ENCODE data around the gene GARIN5B. TPM values are rescaled to one million over a fixed set of nuclear protein-coding genes. Genes with fewer than 3 reads are reported as not detected.
"Not testable (repeated sequence)": the region's sequence is repeated elsewhere in the genome, so short reads cannot be mapped to it uniquely, and the experiment has no call there.

Gene GARIN5B
- polyA plus RNA-seq (ENCODE audit: insufficient read length in 3 of 3) = under 1 TPM in 1 of 3 donors, not detected in 2; 0.06 TPM

DNA sequence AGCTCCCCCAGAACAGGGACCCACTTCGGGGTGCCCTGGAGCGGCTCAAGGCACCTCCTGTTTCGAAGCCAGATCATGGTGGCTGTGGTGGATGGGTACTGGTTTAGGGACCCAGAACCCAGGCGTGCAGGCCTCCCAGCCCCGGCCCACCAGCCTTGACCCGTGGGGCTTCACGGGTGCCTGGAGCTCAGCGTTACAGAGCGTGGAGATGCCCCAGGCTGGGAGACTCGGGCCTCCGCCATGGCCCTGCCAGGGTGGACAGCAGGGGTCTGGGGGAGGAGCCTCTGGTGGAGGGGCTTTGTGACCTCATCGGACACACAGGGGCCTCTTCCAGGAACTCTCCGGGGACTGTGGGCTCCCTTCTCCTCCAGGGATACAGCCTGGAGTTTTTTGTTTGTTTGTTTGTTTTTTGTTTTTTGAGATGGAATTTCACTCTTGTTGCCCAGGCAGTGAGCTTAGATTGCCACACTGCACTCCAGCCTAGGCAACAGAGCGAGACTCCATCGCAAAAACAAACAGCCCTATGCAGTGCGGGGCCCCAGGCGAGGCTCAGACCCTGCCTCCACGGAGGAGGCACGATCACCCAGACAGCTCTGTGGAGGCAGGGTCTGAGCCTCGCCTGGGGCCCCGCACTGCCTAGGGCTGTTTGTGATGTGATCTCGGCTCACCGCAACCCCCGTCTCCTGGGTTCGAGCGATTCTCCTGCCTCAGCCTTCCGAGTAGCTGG, at the start of gene GARIN5B:
TSS of gene GARIN5B (minus strand) at position 271 of the 727 bp plus-strand sequence. CDS start at position 77, 194 bp downstream.
- no peak for DNase-seq (ENCODE audit: low read depth in 3 of 3, low spot score in 2 of 3)

GRCh38 chr19:55410168-55410567, 47.1 kb upstream of the GARIN5B start:
- no peak for DNase-seq (ENCODE audit: low read depth in 3 of 3, low spot score in 2 of 3)

DNA sequence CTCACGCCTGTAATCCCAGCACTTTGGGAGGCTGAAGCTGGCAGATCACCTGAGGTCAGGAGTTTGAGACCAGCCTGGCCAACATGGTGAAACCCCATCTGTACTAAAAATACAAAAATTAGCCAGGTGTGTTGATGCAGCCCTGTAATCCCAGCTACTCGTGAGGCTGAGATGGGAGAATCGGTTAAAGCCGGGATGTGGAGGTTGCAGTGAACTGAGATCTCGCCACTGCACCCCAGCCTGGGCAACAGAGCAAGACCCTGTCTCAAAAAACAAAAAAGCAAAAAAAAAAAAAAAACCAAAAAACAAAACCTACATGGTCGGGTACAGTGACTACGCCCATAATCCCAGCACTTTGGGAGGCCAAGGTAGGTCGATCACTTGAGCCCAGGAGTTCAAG, 46.1 kb upstream of the GARIN5B start:
- not testable (repeated sequence) for DNase-seq (ENCODE audit: low read depth in 3 of 3, low spot score in 2 of 3)

- no peak for DNase-seq (ENCODE audit: low read depth in 3 of 3, low spot score in 2 of 3)
These were observed 45.4 kb upstream of the GARIN5B start for GRCh38 chr19:55408533-55408872.

DNA sequence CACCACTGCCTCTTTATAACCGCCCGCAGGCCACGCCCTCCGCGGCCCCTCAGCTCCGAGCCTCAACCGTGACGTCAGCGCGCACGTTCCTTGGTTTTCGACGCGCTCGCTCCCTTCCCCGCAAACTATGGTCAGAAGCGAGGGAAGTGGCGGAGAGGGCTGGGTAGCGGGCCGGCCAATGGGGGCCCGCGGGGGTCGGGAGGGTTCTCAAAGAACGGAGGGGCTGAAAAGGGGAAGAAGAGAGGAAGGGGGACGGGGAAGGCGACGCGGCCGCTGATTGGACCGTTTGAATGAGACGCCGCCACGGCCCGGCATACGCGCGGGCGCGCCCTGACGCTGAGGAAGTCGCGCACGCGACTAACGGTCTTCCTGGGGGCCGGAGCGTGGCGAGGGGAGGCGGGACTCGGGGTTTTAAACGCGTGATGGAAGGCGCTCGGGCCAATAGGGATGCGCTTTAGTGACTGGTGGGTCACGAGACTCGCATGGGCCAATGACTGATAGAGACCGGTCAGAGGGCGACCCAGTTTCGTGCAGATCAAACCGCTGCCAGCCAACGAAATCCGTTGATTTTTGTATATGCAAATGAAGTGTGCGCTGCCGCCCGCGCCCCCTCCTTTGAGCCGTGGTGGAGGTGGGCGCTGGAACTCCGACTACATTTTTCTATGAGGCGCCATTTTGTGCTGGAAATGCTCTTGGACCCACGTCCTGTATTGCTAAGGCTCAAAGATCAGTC, 44.9 kb upstream of the GARIN5B start:
- peak; percentile 97 for DNase-seq (ENCODE audit: low read depth in 3 of 3, low spot score in 2 of 3)

DNA sequence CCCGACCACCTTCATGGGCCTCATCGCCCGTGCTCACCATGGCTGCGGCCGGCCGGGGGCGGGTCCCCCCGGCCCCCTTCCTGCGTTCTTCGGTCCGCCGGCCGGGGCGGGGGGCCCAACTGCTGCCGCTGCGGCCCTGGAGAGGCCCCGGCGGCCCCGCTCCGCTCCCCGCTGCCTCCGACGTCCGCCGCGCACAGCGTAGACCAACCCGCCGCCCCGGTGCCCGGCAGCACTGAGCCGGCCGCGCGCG, 44.4 kb upstream of the GARIN5B start, which contains the start of gene UBE2S:
TSS of gene UBE2S (minus strand) at position 239 of the 250 bp plus-strand sequence. CDS start at position 40, 199 bp downstream.
- not testable (repeated sequence) for DNase-seq (ENCODE audit: low read depth in 3 of 3, low spot score in 2 of 3)

DNA sequence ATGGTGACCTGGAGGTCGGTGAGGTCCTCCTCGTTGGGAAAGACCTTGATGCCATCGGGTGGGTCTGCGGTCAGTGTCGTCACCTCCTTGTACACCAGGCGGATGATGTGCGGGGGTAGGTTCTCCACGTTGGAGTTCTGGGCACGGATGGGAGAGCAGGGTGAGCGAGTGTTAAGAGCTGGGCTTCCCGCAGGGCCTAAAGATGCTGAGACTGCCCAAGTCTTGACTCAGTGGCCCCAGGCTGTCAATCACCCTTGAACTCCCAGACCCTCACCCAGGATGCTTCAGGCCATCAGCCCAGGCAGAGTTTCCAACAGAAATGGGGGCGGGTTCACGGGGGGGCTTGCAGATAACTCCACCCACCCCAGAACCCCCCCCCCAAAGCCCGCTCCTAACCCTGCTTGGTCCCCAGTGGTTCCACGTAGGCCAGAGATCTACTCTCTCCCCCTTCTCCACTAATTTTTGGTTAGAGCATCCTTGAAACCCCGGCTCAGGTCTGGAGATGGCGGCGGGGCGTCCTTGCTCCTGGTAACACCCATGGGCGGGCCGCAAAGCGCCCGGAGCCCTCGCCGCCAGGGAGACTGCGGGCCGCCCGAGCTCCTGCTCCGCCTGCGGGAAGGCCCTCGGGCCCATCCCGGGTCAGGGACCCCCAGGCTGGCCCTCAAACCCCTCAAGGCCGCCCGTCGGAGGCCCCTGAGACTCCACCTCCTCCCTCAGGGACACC, 43.9 kb upstream of the GARIN5B start:
- no peak for DNase-seq (ENCODE audit: low read depth in 3 of 3, low spot score in 2 of 3)

GRCh38 chr19:55406091-55406825, 43.2 kb upstream of the GARIN5B start:
- no peak for DNase-seq (ENCODE audit: low read depth in 3 of 3, low spot score in 2 of 3)

GRCh38 chr19:55405638-55406037, 42.6 kb upstream of the GARIN5B start:
- no peak for DNase-seq (ENCODE audit: low read depth in 3 of 3, low spot score in 2 of 3)

- DNase-seq (ENCODE audit: low read depth in 3 of 3, low spot score in 2 of 3) = no peak
These were observed 39.4 kb upstream of the GARIN5B start for GRCh38 chr19:55402509-55402908.

DNA sequence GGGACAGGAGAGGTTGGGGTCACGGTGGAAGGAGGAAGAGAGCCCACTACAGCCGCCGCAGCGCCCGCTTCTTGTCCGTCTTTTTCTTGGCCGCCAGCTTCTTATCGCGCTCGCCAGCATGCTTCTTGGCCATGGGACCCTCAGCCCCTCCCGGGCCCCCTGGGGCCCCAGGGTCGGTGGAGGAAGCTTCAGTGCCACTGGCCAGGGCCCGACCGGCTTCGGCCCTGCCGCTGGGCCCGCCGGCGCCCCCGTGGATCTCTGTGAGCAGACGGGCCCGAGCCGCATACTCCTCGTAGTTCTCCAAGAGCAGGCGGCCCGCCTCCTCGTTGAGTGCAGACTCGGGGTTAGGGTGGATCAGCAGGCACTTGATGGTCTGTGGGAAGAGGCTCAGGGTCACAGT, 38.3 kb upstream of the GARIN5B start:
- DNase-seq (ENCODE audit: low read depth in 3 of 3, low spot score in 2 of 3) = not testable (repeated sequence)

GRCh38 chr19:55400281-55401087, 37.4 kb upstream of the GARIN5B start:
- no peak for DNase-seq (ENCODE audit: low read depth in 3 of 3, low spot score in 2 of 3)

DNA sequence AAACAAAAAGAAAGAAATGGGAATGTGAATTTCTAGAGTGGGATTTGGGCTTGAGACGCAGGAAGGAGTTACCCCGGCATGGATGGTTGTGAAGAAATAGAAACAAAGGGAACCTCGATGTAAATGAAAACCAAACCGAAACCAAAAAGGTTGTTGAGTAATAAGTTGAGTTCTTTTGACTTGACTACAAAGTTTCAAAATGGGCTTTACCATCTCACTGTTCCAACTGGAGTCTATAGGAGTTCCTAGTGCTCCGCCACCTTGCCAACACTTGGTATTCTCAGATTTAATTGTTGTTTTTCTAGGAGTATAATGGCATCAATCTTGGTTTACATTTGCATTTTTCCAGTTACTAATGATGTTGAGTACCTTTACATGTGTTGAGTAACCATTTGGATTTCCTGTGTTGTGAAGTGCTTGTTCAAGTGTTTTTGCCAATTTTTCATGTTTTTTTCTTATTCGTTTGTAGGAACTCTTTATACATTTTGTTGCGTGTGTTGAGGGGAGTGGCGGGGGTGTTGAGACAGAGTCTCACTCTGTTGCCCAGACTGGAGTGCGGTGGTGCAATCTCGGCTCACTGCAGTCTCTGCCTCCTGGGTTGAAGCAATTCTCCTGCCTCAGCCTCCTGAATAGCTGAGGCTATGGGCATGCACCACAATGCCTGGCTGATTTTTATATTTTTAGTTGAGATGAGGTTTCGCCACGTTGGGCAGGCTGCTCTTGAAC, 35.3 kb upstream of the GARIN5B start:
- no peak for DNase-seq (ENCODE audit: low read depth in 3 of 3, low spot score in 2 of 3)

DNA sequence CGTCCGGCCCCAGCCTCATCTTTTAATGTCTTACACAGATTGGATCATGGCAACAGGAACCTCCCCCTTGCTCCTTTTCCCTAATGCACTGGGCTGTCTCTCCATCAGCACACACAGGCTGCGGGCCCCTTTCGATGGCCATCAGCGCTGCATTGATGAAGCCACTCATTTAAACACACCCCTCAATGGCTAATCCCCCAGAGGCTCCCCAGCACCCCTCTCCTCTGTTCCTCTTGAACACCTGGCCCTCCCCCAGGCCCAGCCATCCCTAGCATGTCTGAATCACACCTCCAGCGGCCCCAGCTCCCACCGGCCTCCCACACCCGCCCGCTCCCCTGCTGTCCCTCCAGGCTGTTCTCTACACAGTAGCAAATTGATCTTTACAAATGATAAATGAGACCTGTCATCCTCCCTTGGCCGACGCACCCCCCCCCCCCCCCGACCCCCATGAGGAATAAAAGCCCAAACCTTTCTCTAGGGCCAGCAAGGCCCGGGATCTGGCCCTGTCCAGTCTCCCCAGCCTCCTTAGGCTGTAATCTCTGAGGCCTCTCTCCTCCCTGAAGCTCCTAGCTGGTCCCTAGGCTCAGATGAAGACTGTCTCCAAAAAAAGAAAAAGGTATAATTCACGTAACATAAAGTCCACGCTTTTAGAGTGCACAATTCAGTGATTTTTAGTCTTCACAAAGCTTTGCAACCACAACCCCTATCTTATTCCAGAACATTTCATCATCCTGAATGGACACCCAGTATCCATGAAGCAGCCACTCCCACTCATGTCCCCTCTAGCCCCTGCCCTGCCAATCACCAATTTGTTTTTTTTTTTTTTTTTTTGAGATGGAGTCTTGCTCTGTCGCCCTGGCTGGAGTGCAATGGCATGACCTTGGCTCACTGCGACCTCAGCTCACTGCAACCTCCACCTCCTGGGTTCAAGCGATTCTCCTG, 30.0 kb upstream of the GARIN5B start:
- DNase-seq (ENCODE audit: low read depth in 3 of 3, low spot score in 2 of 3) = no peak

DNA sequence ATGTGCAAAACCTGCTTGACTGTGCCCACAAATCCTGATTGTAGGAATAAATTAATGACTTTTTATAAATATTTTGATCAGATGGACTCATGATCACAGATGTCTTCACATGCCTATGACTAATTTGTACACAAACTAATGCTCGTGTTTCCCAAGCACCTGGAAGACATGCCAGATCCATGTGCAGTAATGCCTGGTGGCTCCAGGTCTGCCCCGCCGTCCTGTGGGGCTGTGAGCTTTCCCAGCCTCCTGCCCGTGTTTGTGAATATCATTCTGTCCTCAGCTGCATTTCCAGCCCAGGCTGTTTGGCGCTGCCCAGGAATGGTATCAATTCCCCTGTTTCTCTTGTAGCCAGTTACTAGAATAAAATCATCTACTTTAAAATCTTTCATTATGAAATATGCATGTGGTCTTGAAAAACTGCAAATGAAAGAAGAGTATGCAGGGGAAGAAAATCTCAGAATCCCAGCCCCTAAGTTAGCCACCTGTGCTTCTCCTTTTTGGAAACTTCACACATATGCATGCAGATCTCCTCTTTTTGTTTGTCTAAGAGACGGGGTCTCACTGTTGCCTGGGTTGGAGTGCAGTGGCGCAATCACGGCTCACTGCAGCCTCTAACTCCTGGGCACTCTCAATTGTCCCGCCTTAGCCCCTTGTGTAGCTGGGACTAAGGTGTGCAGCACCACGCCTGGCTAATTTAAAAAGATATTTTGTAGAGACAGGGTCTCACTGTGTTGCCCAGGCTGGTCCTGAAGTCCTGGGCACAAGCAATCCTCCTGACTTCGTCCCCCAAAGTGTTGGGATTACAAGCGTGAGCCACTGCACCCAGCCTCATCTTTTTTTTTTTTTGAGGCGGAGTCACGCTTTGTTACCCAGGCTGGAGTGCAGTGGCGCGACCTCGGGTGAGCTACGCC, 28.9 kb upstream of the GARIN5B start:
- no peak for DNase-seq (ENCODE audit: low read depth in 3 of 3, low spot score in 2 of 3)

DNA sequence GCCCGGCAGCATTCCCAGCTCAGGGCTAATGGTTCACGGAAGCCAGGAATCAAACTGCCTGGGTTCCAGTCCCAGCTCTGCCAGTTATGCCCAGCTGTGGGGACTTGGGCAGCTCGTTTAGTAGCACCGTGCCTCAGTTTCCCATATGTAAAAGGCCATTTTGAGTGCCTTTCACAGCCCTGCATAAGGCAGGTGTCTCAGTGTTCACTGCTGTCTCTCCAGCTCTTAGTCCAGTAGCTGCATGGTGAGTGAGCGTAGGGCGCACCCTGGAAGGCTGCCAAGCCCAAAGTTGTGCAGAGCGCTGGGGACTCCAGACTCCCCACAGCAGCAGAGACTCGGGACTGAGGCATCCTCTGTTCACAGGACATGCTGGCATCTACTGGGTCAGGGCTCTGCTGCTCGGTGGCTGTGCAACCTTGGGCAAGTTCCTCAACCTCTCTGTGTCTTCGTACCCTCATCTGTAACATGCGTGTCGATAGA, 28.2 kb upstream of the GARIN5B start:
- DNase-seq (ENCODE audit: low read depth in 3 of 3, low spot score in 2 of 3) = no peak

- no peak for DNase-seq (ENCODE audit: low read depth in 3 of 3, low spot score in 2 of 3)
These were observed 27.4 kb upstream of the GARIN5B start for GRCh38 chr19:55390461-55390880.
